ENCODE results near the gene KCNJ8.
A peak's percentile ranks its signal among the peaks of the same experiment; 100 is the strongest.

Gene KCNJ8

DNA sequence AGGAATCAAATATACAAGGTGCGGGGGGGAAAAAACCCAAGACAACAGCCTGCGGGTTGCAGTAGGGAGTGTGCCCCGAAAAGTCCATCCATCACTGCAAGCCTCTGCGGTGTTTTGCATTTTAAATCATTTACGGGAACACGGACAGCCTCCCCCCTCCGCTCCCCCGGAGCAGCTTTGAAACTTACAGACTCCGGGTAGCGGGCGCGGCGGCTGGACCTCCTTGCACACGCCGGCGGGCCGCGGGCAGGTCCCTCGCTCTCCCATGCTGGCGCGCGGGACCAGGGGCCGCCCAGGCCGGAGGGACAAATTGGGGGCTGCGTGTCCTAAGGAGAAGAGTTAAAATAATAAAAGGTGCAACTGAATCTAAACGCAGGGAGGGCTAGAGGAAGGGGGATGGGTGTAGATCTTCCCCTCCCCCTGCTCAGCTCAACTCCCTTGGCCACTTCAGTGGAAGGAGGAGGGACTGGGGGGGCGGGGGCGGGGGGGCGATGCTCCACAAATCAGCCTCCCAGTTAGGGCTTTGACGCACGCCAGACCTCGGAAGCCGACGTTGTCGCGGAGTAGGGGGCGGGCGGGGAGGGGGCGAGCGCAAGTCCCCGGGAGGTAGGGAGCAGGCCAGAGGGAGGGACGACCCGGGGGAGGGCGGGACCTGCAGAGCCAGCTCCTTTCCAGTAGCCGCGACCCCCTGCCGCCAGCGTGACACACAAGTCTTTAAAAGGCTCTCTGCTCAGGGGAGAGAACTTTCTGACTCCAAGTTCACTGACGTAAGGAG, at the start of gene KCNJ8:
Gene KCNJ8, minus strand, starts transcription at position 349 of the 775 bp plus-strand sequence. CDS start 1,090 bp downstream, outside the sequence.
- TF ChIP-seq, protein P1, sequence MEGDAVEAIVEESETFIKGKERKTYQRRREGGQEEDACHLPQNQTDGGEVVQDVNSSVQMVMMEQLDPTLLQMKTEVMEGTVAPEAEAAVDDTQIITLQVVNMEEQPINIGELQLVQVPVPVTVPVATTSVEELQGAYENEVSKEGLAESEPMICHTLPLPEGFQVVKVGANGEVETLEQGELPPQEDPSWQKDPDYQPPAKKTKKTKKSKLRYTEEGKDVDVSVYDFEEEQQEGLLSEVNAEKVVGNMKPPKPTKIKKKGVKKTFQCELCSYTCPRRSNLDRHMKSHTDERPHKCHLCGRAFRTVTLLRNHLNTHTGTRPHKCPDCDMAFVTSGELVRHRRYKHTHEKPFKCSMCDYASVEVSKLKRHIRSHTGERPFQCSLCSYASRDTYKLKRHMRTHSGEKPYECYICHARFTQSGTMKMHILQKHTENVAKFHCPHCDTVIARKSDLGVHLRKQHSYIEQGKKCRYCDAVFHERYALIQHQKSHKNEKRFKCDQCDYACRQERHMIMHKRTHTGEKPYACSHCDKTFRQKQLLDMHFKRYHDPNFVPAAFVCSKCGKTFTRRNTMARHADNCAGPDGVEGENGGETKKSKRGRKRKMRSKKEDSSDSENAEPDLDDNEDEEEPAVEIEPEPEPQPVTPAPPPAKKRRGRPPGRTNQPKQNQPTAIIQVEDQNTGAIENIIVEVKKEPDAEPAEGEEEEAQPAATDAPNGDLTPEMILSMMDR (conservative IDR thresholded peaks at IDR 0.05; ENCODE audit: control insufficient read depth, insufficient read depth, low read depth, low read length), result no peak
- H3K4me3 ChIP-seq (ENCODE audit: control insufficient read depth, low read depth, low read length), result peak within 1 kb of the TSS; percentile 65
- peak; percentile 71 for DNase-seq (ENCODE audit: low read depth)

DNA sequence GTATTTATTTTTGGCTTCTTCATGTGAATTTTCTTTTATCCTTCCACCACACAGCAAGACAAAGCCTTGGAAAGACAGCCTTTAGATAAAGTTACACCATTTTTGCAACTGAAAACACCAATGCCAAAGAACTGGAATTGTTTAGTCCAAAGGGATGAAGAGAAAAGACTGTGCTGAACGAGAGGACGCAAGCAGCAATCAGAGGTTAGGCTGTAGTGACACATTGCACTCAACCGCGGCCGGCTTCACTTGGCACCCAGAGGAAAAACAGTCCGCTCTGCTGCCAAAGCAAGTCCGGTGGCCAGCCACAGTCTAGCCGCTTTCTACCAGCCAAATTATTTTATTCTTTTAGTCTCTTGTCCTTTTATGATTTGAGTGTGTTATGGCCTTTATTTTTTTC, 49.1 kb upstream of the KCNJ8 start:
- DNase-seq (ENCODE audit: low read depth), result peak; percentile 54
- TF ChIP-seq, protein P1 (conservative IDR thresholded peaks at IDR 0.05; ENCODE audit: control insufficient read depth, insufficient read depth, low read depth, low read length), result no peak
- no peak overlapping the region for H3K4me3 ChIP-seq (ENCODE audit: control insufficient read depth, low read depth, low read length)

DNA sequence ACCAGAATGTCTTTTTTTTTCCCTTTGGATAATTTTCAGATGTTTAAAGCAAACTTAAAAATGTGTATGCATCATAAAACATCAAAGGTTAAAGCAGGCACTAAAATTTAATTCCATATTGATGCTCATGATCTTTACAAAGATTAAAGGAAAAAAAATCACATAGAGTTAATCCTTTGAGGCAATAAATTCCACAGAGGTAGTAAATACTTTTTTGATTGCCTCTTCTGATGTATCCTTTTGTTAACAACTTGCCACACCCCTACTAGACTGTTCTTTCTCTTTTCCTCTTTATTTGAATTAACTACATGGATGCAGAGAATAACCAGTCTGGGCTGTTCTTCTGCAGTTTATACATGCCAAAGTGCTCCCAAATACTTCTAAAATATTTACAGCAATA, 45.2 kb upstream of the KCNJ8 start:
- no peak for DNase-seq (ENCODE audit: low read depth)
- TF ChIP-seq, protein P1 (conservative IDR thresholded peaks at IDR 0.05; ENCODE audit: control insufficient read depth, insufficient read depth, low read depth, low read length), result no peak
- H3K4me3 ChIP-seq (ENCODE audit: control insufficient read depth, low read depth, low read length), result no peak overlapping the region

DNA sequence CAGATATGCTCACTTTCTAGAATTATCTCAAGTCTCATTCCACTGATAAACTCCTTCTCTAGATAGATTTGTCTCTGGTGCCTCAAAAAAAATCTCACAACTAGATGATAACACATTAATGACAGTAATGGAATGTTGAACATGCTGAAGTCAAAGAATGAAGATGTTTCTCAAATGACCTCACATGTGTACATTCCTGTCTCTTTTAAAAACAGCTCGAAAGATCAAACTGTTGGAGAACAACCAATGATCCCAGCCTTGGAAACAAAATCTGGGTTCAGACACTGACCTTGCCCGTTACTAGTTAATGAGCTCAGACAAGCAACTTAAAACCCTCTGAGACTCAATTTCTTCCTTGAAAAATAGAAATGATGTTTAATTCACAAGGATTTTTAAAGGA, 44.7 kb upstream of the KCNJ8 start:
- TF ChIP-seq, protein P1 (conservative IDR thresholded peaks at IDR 0.05; ENCODE audit: control insufficient read depth, insufficient read depth, low read depth, low read length), result no peak
- H3K4me3 ChIP-seq (ENCODE audit: control insufficient read depth, low read depth, low read length), result no peak overlapping the region
- DNase-seq (ENCODE audit: low read depth), result peak; percentile 65

DNA sequence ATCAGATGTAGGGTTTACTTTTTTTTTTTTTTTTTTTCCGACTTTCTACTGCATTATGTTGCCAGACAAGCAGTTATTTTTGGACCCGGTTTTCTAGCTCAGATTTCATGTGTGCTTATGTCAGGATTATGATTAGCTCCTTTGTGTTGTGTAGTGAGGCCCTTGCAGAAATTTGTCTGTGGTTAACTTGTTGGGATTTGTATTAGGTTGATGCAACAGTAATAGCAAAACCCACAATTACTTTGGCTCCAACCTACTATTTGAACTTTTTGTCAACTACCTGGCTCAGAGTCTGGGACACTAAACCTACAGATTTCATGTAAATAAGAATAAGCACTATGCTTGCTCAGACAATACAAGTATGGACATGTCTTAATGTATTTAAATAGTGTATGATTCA, 44.1 kb upstream of the KCNJ8 start:
- TF ChIP-seq, protein P1 (conservative IDR thresholded peaks at IDR 0.05; ENCODE audit: control insufficient read depth, insufficient read depth, low read depth, low read length), result no peak
- no peak overlapping the region for H3K4me3 ChIP-seq (ENCODE audit: control insufficient read depth, low read depth, low read length)
- peak; percentile 72 for DNase-seq (ENCODE audit: low read depth)

DNA sequence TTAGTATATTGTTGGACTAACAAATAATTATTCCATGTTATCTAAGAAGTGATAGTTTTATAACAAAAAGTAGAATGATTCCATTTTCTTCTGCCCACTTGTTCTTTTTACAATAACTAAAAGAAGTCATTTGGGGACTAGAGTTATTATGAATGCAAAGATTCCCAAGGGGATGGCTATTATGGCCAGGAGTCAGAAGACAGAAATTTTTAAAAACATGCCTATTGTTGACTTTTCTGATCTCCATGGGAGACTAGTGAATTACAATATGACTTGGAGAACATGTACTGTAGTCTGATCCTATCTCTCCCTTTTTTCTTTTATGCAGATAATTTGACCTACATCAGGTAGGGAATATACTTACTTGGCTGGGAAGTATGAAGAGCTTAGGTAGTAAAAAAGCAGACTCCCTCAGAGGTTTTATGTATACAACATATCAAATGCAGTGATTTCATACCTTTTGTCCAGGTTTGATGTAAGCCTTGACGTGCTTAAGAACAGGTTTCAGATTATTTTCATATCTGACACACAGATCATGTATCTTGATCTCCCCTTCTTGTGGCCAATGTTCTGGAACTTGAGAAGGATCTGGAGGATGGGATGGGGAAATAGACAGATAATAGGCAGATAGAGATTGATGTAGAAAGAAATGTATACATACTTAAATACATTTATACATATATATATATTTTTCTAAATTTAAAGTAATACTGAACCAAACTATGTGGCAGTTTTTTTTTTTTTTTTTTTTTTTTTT, 41.0 kb upstream of the KCNJ8 start:
- no peak overlapping the region for H3K4me3 ChIP-seq (ENCODE audit: control insufficient read depth, low read depth, low read length)
- TF ChIP-seq, protein P1 (conservative IDR thresholded peaks at IDR 0.05; ENCODE audit: control insufficient read depth, insufficient read depth, low read depth, low read length), result no peak
- DNase-seq (ENCODE audit: low read depth), result peak; percentile 41
